Femur (tissue), 1 donor: ENCODE measurements around the gene PARVB.
"Not testable (repeated sequence)": the region's sequence is repeated elsewhere in the genome, so short reads cannot be mapped to it uniquely, and the experiment has no call there.

Experiments used
- DNase-seq: peaks from one replicate; pipeline ENCODE4 v3.0.0-alpha.2; 2017

PARVB gene

GRCh38 chr22:44030051-44030701, 6.1 kb downstream of the PARVB start:
- DNase-seq: no peak

GRCh38 chr22:44030702-44031082, 6.6 kb downstream of the PARVB start:
- no peak for DNase-seq

GRCh38 chr22:44031158-44031952, 7.3 kb downstream of the PARVB start:
- no peak for DNase-seq

GRCh38 chr22:44032126-44032730, 8.1 kb downstream of the PARVB start:
- peak; percentile 63 for DNase-seq

GRCh38 chr22:44033287-44033686, 9.2 kb downstream of the PARVB start:
- DNase-seq: no peak

GRCh38 chr22:44033694-44034093, 9.6 kb downstream of the PARVB start:
- DNase-seq: peak; percentile 59

GRCh38 chr22:44037519-44038375, 13.6 kb downstream of the PARVB start:
- DNase-seq: peak; percentile 64

- DNase-seq: no peak
Measured at GRCh38 chr22:44039566-44040171, 15.6 kb downstream of the PARVB start.

- DNase-seq: no peak
Measured at GRCh38 chr22:44042249-44043218, 18.4 kb downstream of the PARVB start.

- DNase-seq: no peak
Measured at GRCh38 chr22:44045145-44045544, 21.0 kb downstream of the PARVB start.

GRCh38 chr22:44046485-44047141, 22.5 kb downstream of the PARVB start:
- no peak for DNase-seq

- no peak for DNase-seq
Measured at GRCh38 chr22:44047891-44048301, 23.8 kb downstream of the PARVB start.

GRCh38 chr22:44049486-44050231, 25.6 kb downstream of the PARVB start:
- DNase-seq: no peak

- no peak for DNase-seq
Measured at GRCh38 chr22:44050766-44051355, 26.8 kb downstream of the PARVB start.

- no peak for DNase-seq
Measured at GRCh38 chr22:44051358-44051757, 27.3 kb downstream of the PARVB start.

- no peak for DNase-seq
Measured at GRCh38 chr22:44051961-44052360, 27.9 kb downstream of the PARVB start.

GRCh38 chr22:44055805-44056204, 31.7 kb downstream of the PARVB start:
- DNase-seq: no peak

GRCh38 chr22:44056649-44057048, 32.5 kb downstream of the PARVB start:
- DNase-seq: not testable (repeated sequence)

GRCh38 chr22:44057401-44057987, 33.4 kb downstream of the PARVB start:
- no peak for DNase-seq
